Measurements from ENCODE around the gene TBC1D24. TPM values are rescaled to one million over a fixed set of nuclear protein-coding genes. Genes with fewer than 3 reads are reported as not detected.
A peak's percentile ranks its signal among the peaks of the same experiment; 100 is the strongest.
"Not testable (repeated sequence)": the region's sequence is repeated elsewhere in the genome, so short reads cannot be mapped to it uniquely, and the experiment has no call there.

Gene TBC1D24
- total RNA-seq, 1 experiment from 2014 or later = 14.8 TPM

GRCh38 chr16:2441143-2441804 is 33.7 kb upstream of the TBC1D24 start:
- not testable (repeated sequence) for H3K4me3 ChIP-seq, H3K9me3 ChIP-seq, DNase-seq, H3K27me3 ChIP-seq
- peaks cover 78% of the 10 kb centered on the region for H3K36me3 ChIP-seq

GRCh38 chr16:2443555-2443954 is 31.4 kb upstream of the TBC1D24 start:
- no peak overlapping the region for H3K4me3 ChIP-seq
- H3K9me3 ChIP-seq = no peaks in the 10 kb centered on the region
- H3K36me3 ChIP-seq = peaks cover 76% of the 10 kb centered on the region
- H3K27me3 ChIP-seq = no peaks in the 10 kb centered on the region
- DNase-seq = no peak

- Histone ChIP-seq H3K27me3 (no peaks in the 10 kb centered on the region), H3K36me3 (peaks cover 74% of the 10 kb centered on the region), H3K4me3 (no peak overlapping the region), H3K9me3 (no peaks in the 10 kb centered on the region)
- DNase-seq = no peak
These were observed 26.9 kb upstream of the TBC1D24 start for GRCh38 chr16:2447920-2448583.

GRCh38 chr16:2449118-2449517 is 25.8 kb upstream of the TBC1D24 start:
- Histone ChIP-seq H3K36me3 (peaks cover 79% of the 10 kb centered on the region), H3K4me3 (no peak overlapping the region), H3K9me3 (no peaks in the 10 kb centered on the region), H3K27me3 (no peaks in the 10 kb centered on the region)
- no peak for DNase-seq

GRCh38 chr16:2450535-2450934 is 24.4 kb upstream of the TBC1D24 start:
- no peaks in the 10 kb centered on the region for H3K27me3 ChIP-seq
- DNase-seq = no peak
- no peak overlapping the region for H3K4me3 ChIP-seq
- H3K36me3 ChIP-seq = peaks cover 82% of the 10 kb centered on the region
- H3K9me3 ChIP-seq = no peaks in the 10 kb centered on the region

GRCh38 chr16:2450975-2451381 is 23.9 kb upstream of the TBC1D24 start:
- Histone ChIP-seq H3K27me3 (no peaks in the 10 kb centered on the region), H3K4me3 (no peak overlapping the region), H3K9me3 (no peaks in the 10 kb centered on the region), H3K36me3 (peaks cover 82% of the 10 kb centered on the region)
- no peak for DNase-seq

GRCh38 chr16:2451851-2452320 is 23.0 kb upstream of the TBC1D24 start:
- Histone ChIP-seq H3K9me3 (no peaks in the 10 kb centered on the region), H3K36me3 (peaks cover 82% of the 10 kb centered on the region), H3K4me3 (no peak overlapping the region), H3K27me3 (no peaks in the 10 kb centered on the region)
- DNase-seq = no peak

GRCh38 chr16:2452650-2453049 is 22.3 kb upstream of the TBC1D24 start:
- DNase-seq = no peak
- Histone ChIP-seq H3K9me3 (no peaks in the 10 kb centered on the region), H3K36me3 (peaks cover 84% of the 10 kb centered on the region), H3K27me3 (no peaks in the 10 kb centered on the region), H3K4me3 (no peak overlapping the region)

- H3K9me3 ChIP-seq = no peaks in the 10 kb centered on the region
- DNase-seq = no peak
These were observed 19.7 kb upstream of the TBC1D24 start for GRCh38 chr16:2455081-2455845.

GRCh38 chr16:2456551-2457153 is 18.3 kb upstream of the TBC1D24 start:
- DNase-seq = no peak
- Histone ChIP-seq H3K4me3 (no peak overlapping the region), H3K9me3 (no peaks in the 10 kb centered on the region), H3K27me3 (no peaks in the 10 kb centered on the region), H3K36me3 (peaks cover 70% of the 10 kb centered on the region)

More at GRCh38 chr16:2455081-2455845, 19.7 kb upstream of the TBC1D24 start:
- H3K4me3 ChIP-seq = no peak overlapping the region
- H3K27me3 ChIP-seq = no peaks in the 10 kb centered on the region
- peaks cover 65% of the 10 kb centered on the region for H3K36me3 ChIP-seq

GRCh38 chr16:2457267-2457666 is 17.7 kb upstream of the TBC1D24 start:
- no peak for DNase-seq
- Histone ChIP-seq H3K36me3 (peaks cover 68% of the 10 kb centered on the region), H3K4me3 (no peak overlapping the region), H3K27me3 (no peaks in the 10 kb centered on the region), H3K9me3 (no peaks in the 10 kb centered on the region)

GRCh38 chr16:2457946-2458345 is 17.0 kb upstream of the TBC1D24 start:
- H3K36me3 ChIP-seq = peaks cover 62% of the 10 kb centered on the region

GRCh38 chr16:2458887-2459646 is 15.9 kb upstream of the TBC1D24 start:
- Histone ChIP-seq H3K27me3 (no peaks in the 10 kb centered on the region), H3K9me3 (no peaks in the 10 kb centered on the region), H3K36me3 (peaks cover 51% of the 10 kb centered on the region), H3K4me3 (peak overlapping the region; percentile 60)
- no peak for DNase-seq

More at GRCh38 chr16:2457946-2458345, 17.0 kb upstream of the TBC1D24 start:
- DNase-seq = no peak
- Histone ChIP-seq H3K9me3 (no peaks in the 10 kb centered on the region), H3K27me3 (no peaks in the 10 kb centered on the region), H3K4me3 (no peak overlapping the region)

GRCh38 chr16:2459647-2460390 is 15.1 kb upstream of the TBC1D24 start, which contains the start of gene TEDC2:
Gene TEDC2 (plus strand): TSS chr16:2460109. CDS start chr16:2460145, 36 bp downstream.
- peak; percentile 97 for DNase-seq
- Histone ChIP-seq H3K9me3 (no peaks in the 10 kb centered on the region), H3K4me3 (peak within 1 kb of the TSS; percentile 60), H3K36me3 (peaks cover 43% of the 10 kb centered on the region), H3K27me3 (no peaks in the 10 kb centered on the region)

- no peak for DNase-seq
- no peaks in the 10 kb centered on the region for H3K27me3 ChIP-seq
- peak overlapping the region; percentile 60 for H3K4me3 ChIP-seq
- peaks cover 38% of the 10 kb centered on the region for H3K36me3 ChIP-seq
- H3K9me3 ChIP-seq = no peaks in the 10 kb centered on the region
These were observed 14.6 kb upstream of the TBC1D24 start for GRCh38 chr16:2460391-2460713.

GRCh38 chr16:2460916-2461315 is 14.0 kb upstream of the TBC1D24 start:
- H3K27me3 ChIP-seq = no peaks in the 10 kb centered on the region
- peak overlapping the region; percentile 60 for H3K4me3 ChIP-seq
- no peaks in the 10 kb centered on the region for H3K9me3 ChIP-seq
- H3K36me3 ChIP-seq = peaks cover 32% of the 10 kb centered on the region
- DNase-seq = no peak
